NT2/D1 (cell line): Measurements from ENCODE around the gene SMIM22.

Experiments used
- SUZ12 ChIP-seq: IDR thresholded peaks from 2 replicates; pipeline ENCODE4 v1.6.1; 2011; ENCODE audit not compliant: insufficient read length, insufficient read depth; ENCODE audit errors: extremely low read depth
- ZNF274 ChIP-seq: IDR thresholded peaks from 2 replicates; pipeline ENCODE4 v1.6.1; 2011; ENCODE audit warnings: mild to moderate bottlenecking, low read depth, low read length

GRCh38 chr16:4785758-4786433 lies 9.3 kb upstream of the SMIM22 start:
- TF ChIP-seq ZNF274 = no peak
- no peak for TF ChIP-seq SUZ12
